Gastroesophageal sphincter (tissue), 3 donors: ENCODE data around the gene GRID1.

Experiments used
- POLR2A ChIP-seq, 2 donors: fragments of 450-650 bp; IDR thresholded peaks; one replicate each; pipeline ENCODE4 v1.6.1; 2017; ENCODE audit warnings: antibody characterized with exemption in 2 of 2, mild to moderate bottlenecking in 2 of 2, moderate library complexity in 1 of 2
- POLR2AphosphoS5 ChIP-seq: sonication (generic); formaldehyde crosslinking; IDR thresholded peaks from one replicate; pipeline ENCODE4 v1.6.1; 2017; ENCODE audit warnings: antibody characterized with exemption
- TF ChIP-seq, protein P1 (sequence below), 4 experiments: fragments of 200-600 bp in 2 of 4; fragments of 450-650 bp in 2 of 4; sonication (generic) in 1 of 4; IDR thresholded peaks; one replicate each; pipeline ENCODE4 v1.5.1; 2017 to 2019; ENCODE audit warnings: antibody characterized with exemption in 4 of 4, mild to moderate bottlenecking in 2 of 4, moderate library complexity in 2 of 4

GRCh38 chr10:86329093-86329710 lies 37.4 kb downstream of the GRID1 start:
- TF ChIP-seq, protein P1, sequence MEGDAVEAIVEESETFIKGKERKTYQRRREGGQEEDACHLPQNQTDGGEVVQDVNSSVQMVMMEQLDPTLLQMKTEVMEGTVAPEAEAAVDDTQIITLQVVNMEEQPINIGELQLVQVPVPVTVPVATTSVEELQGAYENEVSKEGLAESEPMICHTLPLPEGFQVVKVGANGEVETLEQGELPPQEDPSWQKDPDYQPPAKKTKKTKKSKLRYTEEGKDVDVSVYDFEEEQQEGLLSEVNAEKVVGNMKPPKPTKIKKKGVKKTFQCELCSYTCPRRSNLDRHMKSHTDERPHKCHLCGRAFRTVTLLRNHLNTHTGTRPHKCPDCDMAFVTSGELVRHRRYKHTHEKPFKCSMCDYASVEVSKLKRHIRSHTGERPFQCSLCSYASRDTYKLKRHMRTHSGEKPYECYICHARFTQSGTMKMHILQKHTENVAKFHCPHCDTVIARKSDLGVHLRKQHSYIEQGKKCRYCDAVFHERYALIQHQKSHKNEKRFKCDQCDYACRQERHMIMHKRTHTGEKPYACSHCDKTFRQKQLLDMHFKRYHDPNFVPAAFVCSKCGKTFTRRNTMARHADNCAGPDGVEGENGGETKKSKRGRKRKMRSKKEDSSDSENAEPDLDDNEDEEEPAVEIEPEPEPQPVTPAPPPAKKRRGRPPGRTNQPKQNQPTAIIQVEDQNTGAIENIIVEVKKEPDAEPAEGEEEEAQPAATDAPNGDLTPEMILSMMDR (IDR thresholded peaks at IDR 0.05): no peak
- TF ChIP-seq POLR2A (IDR thresholded peaks at IDR 0.05): no peak
- TF ChIP-seq POLR2AphosphoS5: no peak
